Large intestine (tissue), 3 donors: ENCODE data around the gene HPCA. TPM values are rescaled to one million over a fixed set of nuclear protein-coding genes. Genes with fewer than 3 reads are reported as not detected.

Experiments used
- DNase-seq, 2 donors: peaks; one replicate each; pipeline versions ENCODE4 v3.0.0 to v3.0.0-alpha.2; 2013
- H3K27ac ChIP-seq: one replicate; pipeline ENCODE4 v1.5.1; 2013; ENCODE audit warnings: low read length
- H3K27me3 ChIP-seq: 2 replicates; pipeline ENCODE4 v1.6.1; 2013; ENCODE audit warnings: low read length; ENCODE audit not compliant: control insufficient read depth, insufficient read depth
- H3K36me3 ChIP-seq: 2 replicates; pipeline ENCODE4 v1.6.1; 2013; ENCODE audit warnings: low read length; ENCODE audit not compliant: control insufficient read depth, insufficient read depth
- H3K4me1 ChIP-seq: one replicate; pipeline ENCODE4 v1.6.1; 2013; ENCODE audit warnings: low read length; ENCODE audit not compliant: control insufficient read depth, insufficient read depth
- H3K4me3 ChIP-seq: one replicate; pipeline ENCODE4 v1.5.1; 2013; ENCODE audit warnings: low read length
- H3K9me3 ChIP-seq: one replicate; pipeline ENCODE4 v1.6.1; 2013; ENCODE audit warnings: mild to moderate bottlenecking, low read depth, low read length, moderate library complexity; ENCODE audit not compliant: control insufficient read depth
- WGBS: methylation state at CpG from one replicate; pipeline ENCODE4 v1.1.5; 2013; ENCODE audit warnings: low lambda C conversion rate; ENCODE audit not compliant: insufficient coverage; 5-methylcytosine and 5-hydroxymethylcytosine counted together
- polyA plus RNA-seq: library from polyadenylated mRNA; unstranded; fragments of 120-200 nt; gene quantifications from one replicate; pipeline ENCODE4 v1.2.1, GENCODE V29; 2013

Gene HPCA
- polyA plus RNA-seq, 1 donor = 0.87 TPM

- Histone ChIP-seq H3K4me1 (peaks cover 21% of the 10 kb centered on the region), H3K36me3 (no peaks in the 10 kb centered on the region), H3K9me3 (peaks cover 4% of the 10 kb centered on the region), H3K4me3 (peak overlapping the region; percentile 10), H3K27ac (peak overlapping the region; percentile 50), H3K27me3 (peaks cover 3% of the 10 kb centered on the region)
- WGBS = no CpG with 5 or more reads among the region's 31 CpGs
- DNase-seq = peak; percentile 69 to 79
Measured at GRCh38 chr1:32924881-32925344, 38.6 kb downstream of the HPCA start.

GRCh38 chr1:32925403-32926162 lies 39.3 kb downstream of the HPCA start:
- 39% methylated on average over 2 of the region's 24 CpGs for WGBS

GRCh38 chr1:32926562-32926961 lies 40.3 kb downstream of the HPCA start:
- peaks cover 4% of the 10 kb centered on the region for H3K9me3 ChIP-seq
- H3K27me3 ChIP-seq = peaks cover 3% of the 10 kb centered on the region
- whole genome bisulfite sequencing = no CpG with 5 or more reads among the region's 6 CpGs
- peaks cover 21% of the 10 kb centered on the region for H3K4me1 ChIP-seq
- DNase-seq = peak; percentile 41 to 57
- no peak overlapping the region for H3K4me3 ChIP-seq
- H3K27ac ChIP-seq = no peak overlapping the region
- no peaks in the 10 kb centered on the region for H3K36me3 ChIP-seq

More at GRCh38 chr1:32925403-32926162, 39.3 kb downstream of the HPCA start:
- H3K27ac ChIP-seq = peak overlapping the region; percentile 50
- H3K4me1 ChIP-seq = peaks cover 21% of the 10 kb centered on the region
- peaks cover 4% of the 10 kb centered on the region for H3K9me3 ChIP-seq
- peak in 1 of 2 donors; percentile 49 for DNase-seq
- no peaks in the 10 kb centered on the region for H3K36me3 ChIP-seq
- H3K27me3 ChIP-seq = peaks cover 3% of the 10 kb centered on the region
- H3K4me3 ChIP-seq = no peak overlapping the region

- DNase-seq = no peak
- Histone ChIP-seq H3K4me3 (no peak overlapping the region), H3K27me3 (peaks cover 3% of the 10 kb centered on the region), H3K9me3 (peaks cover 4% of the 10 kb centered on the region), H3K27ac (no peak overlapping the region), H3K4me1 (peaks cover 21% of the 10 kb centered on the region), H3K36me3 (no peaks in the 10 kb centered on the region)
- no CpG with 5 or more reads among the region's 2 CpGs for WGBS
Measured at GRCh38 chr1:32927441-32927840, 41.1 kb downstream of the HPCA start.

GRCh38 chr1:32928285-32928684 lies 42.0 kb downstream of the HPCA start:
- Histone ChIP-seq H3K27ac (no peak overlapping the region), H3K27me3 (peaks cover 3% of the 10 kb centered on the region), H3K9me3 (peaks cover 4% of the 10 kb centered on the region), H3K36me3 (no peaks in the 10 kb centered on the region), H3K4me1 (peaks cover 21% of the 10 kb centered on the region), H3K4me3 (no peak overlapping the region)
- DNase-seq = no peak
- no CpG with 5 or more reads among the region's 2 CpGs for WGBS

GRCh38 chr1:32928715-32929114 lies 42.4 kb downstream of the HPCA start:
- WGBS = 100% methylated on average over 1 of the region's 8 CpGs
- H3K4me3 ChIP-seq = no peak overlapping the region
- peaks cover 4% of the 10 kb centered on the region for H3K9me3 ChIP-seq
- DNase-seq = no peak
- H3K4me1 ChIP-seq = peaks cover 23% of the 10 kb centered on the region
- no peaks in the 10 kb centered on the region for H3K36me3 ChIP-seq
- H3K27me3 ChIP-seq = peaks cover 3% of the 10 kb centered on the region
- no peak overlapping the region for H3K27ac ChIP-seq

- WGBS = no CpG with 5 or more reads among the region's 2 CpGs
- no peak overlapping the region for H3K27ac ChIP-seq
- H3K36me3 ChIP-seq = no peaks in the 10 kb centered on the region
- no peak for DNase-seq
- peaks cover 4% of the 10 kb centered on the region for H3K9me3 ChIP-seq
- no peaks in the 10 kb centered on the region for H3K27me3 ChIP-seq
- H3K4me3 ChIP-seq = no peak overlapping the region
- peaks cover 29% of the 10 kb centered on the region for H3K4me1 ChIP-seq
Measured at GRCh38 chr1:32929366-32929765, 43.1 kb downstream of the HPCA start.

- H3K27ac ChIP-seq = no peak overlapping the region
- DNase-seq = no peak
- H3K4me1 ChIP-seq = peaks cover 34% of the 10 kb centered on the region
- no peak overlapping the region for H3K4me3 ChIP-seq
- peaks cover 3% of the 10 kb centered on the region for H3K36me3 ChIP-seq
- no peaks in the 10 kb centered on the region for H3K27me3 ChIP-seq
- no peaks in the 10 kb centered on the region for H3K9me3 ChIP-seq
- WGBS = no CpG with 5 or more reads among the region's 1 CpG
Measured at GRCh38 chr1:32931760-32932159, 45.5 kb downstream of the HPCA start.

GRCh38 chr1:32933742-32934322 lies 47.5 kb downstream of the HPCA start:
- Histone ChIP-seq H3K4me1 (peaks cover 36% of the 10 kb centered on the region), H3K4me3 (no peak overlapping the region), H3K27me3 (no peaks in the 10 kb centered on the region), H3K36me3 (peaks cover 22% of the 10 kb centered on the region), H3K27ac (peak overlapping the region; percentile 94), H3K9me3 (no peaks in the 10 kb centered on the region)
- DNase-seq = peak; percentile 93 to 97
- no CpG with 5 or more reads among the region's 3 CpGs for WGBS

- WGBS = no CpG with 5 or more reads among the region's 10 CpGs
- Histone ChIP-seq H3K4me1 (peaks cover 36% of the 10 kb centered on the region), H3K9me3 (no peaks in the 10 kb centered on the region), H3K36me3 (peaks cover 22% of the 10 kb centered on the region), H3K4me3 (no peak overlapping the region), H3K27me3 (no peaks in the 10 kb centered on the region), H3K27ac (peak overlapping the region; percentile 94)
- no peak for DNase-seq
Measured at GRCh38 chr1:32934535-32934934, 48.2 kb downstream of the HPCA start.
